HEK293T (cell line): ENCODE data around the gene ATOH7.

Experiments used
- ARNT ChIP-seq: fragments of 450-650 bp; IDR thresholded peaks from 2 replicates; pipeline ENCODE4 v1.6.1; 2017; ENCODE audit warnings: mild to moderate bottlenecking
- BHLHE40 ChIP-seq: fragments of 450-650 bp; IDR thresholded peaks from 2 replicates; pipeline ENCODE4 v1.6.1; 2016; ENCODE audit warnings: mild to moderate bottlenecking, moderate library complexity, borderline replicate concordance
- FOXA1 ChIP-seq: fragments of 450-650 bp; IDR thresholded peaks from 2 replicates; pipeline ENCODE4 v1.6.1; 2016; ENCODE audit warnings: mild to moderate bottlenecking
- FOXM1 ChIP-seq: fragments of 450-650 bp; IDR thresholded peaks from 2 replicates; pipeline ENCODE4 v1.6.1; 2017; ENCODE audit warnings: mild to moderate bottlenecking, borderline replicate concordance
- L3MBTL2 ChIP-seq: fragments of 450-650 bp; conservative IDR thresholded peaks from 2 replicates; pipeline ENCODE4 v1.6.1; 2016; ENCODE audit warnings: mild to moderate bottlenecking
- SUZ12 ChIP-seq: fragments of 450-650 bp; IDR thresholded peaks from 2 replicates; pipeline ENCODE4 v1.6.1; 2016; ENCODE audit warnings: mild to moderate bottlenecking
- TF ChIP-seq, protein P1 (sequence below): fragments of 450-650 bp; IDR thresholded peaks from 2 replicates; pipeline ENCODE4 v1.6.1; 2016

DNA sequence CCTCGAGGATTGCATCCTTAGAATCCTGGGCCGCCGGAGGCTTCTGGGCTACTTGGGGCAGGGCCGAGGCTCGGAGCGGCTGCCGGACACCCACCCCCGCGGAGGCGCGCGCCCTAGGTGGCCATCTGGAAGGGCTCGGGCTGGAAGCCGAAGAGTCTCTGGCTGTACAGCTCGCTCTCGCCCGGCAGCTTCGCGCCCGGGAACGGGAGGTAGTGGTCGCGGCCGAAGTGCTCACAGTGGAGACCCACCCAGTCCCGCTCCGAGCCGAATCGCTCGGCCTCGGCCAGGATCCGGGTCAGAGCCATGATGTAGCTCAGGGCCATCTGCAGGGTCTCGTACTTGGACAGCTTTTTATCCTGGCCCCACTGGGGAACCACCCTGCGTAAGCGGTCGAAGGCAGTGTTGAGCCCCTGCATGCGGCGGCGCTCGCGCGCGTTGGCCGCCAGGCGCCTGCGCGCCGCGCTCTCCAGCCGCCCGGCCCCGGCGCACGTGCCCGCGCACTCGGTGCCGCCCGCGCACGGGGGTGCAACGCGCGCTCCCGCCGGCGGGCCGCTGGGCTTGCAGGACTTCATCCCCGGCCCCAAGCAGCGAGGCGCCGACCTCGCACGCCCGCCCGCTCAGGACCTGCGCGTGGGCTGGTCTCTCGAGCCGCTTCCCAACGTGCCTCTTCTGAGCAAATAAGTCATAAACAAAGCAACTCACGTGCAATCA lies 652 bp downstream of the ATOH7 start:
- TF ChIP-seq ARNT (no peak), FOXA1 (no peak), BHLHE40 (no peak), FOXM1 (0 out of 2 replicates have a peak, but pooled peaks have one; percentile 25), SUZ12 (no peak), L3MBTL2 (peak; percentile 98)
- TF ChIP-seq, protein P1, sequence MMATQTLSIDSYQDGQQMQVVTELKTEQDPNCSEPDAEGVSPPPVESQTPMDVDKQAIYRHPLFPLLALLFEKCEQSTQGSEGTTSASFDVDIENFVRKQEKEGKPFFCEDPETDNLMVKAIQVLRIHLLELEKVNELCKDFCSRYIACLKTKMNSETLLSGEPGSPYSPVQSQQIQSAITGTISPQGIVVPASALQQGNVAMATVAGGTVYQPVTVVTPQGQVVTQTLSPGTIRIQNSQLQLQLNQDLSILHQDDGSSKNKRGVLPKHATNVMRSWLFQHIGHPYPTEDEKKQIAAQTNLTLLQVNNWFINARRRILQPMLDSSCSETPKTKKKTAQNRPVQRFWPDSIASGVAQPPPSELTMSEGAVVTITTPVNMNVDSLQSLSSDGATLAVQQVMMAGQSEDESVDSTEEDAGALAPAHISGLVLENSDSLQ: no peak
